HG03442 (cell line): ENCODE results near the gene ZFP69.
A peak's percentile ranks its signal among the peaks of the same experiment; 100 is the strongest.
"Not testable (repeated sequence)": the region's sequence is repeated elsewhere in the genome, so short reads cannot be mapped to it uniquely, and the experiment has no call there.

ENCODE experiments used
- ATAC-seq: cut with Tn5 transposase; IDR thresholded peaks from one replicate; pipeline ENCODE4 v1.9.1; 2021; ENCODE audit warnings: mild to moderate bottlenecking, moderate library complexity; ENCODE audit not compliant: unreplicated experiment

ZFP69 gene

DNA sequence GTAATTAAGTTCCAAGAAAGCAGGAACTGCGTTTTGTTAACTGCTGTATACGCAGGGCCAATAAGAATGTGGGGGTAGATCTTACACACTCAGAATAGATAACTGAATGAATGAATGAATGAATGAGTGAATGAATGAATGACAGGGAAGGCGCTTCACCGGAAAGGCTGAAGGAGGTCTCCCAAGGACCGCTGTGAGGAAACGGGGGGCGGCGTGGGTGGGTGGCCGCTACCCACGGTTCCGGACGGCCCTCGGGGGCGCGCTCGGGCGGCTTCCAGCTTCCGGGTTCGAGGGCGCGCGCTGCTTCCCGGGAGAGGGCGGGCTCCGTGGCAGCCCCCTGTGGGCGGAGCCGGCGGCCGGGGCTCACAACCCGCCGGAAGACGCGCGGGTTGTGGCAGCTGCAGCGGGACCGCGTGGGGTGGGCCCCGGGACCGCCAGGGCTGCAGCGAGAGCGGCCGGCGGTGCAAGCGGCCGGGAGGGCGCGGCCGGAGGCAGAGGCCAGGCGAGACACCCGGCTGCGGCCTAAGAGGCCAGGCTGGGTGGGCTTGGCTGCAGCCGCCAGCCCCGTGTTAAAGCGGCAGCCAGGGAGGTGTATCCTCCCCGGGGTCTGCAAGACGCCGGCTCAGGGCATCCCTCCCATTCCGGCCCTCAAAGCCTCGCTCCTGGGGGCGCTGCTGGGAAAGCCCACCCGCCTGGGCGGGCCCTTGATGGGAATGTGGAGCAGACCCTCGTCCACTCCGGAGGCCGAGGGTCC, at the start of gene ZFP69:
TSS of gene ZFP69 (plus strand) at position 367 of the 754 bp plus-strand sequence. CDS start 2,072 bp downstream, outside the sequence.
- ATAC-seq: peak; percentile 66

DNA sequence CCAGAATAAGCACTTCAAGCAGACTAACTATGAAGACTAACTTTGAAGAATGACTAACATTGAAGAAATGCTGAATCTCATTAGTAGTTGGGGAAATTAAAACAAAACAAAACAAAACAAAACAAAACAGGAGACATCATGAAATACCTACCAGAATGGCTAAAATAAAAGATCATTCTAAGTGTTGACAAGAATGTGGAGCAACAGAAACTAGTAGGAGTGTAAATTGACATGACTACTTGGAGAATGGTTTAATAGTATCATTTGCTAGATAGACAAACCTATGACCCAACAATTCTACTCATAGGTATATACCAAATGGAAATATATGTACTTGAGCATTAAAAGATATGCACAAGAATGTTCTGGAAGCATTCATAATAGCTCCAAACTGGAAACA, 45.7 kb upstream of the ZFP69 start:
- ATAC-seq: no peak

- no peak for ATAC-seq
These were observed 44.3 kb upstream of the ZFP69 start for GRCh38 chr1:40432644-40433390.

GRCh38 chr1:40435471-40435870, 41.6 kb upstream of the ZFP69 start:
- ATAC-seq: no peak

- ATAC-seq: no peak
These were observed 41.2 kb upstream of the ZFP69 start for GRCh38 chr1:40435876-40436275.

GRCh38 chr1:40438391-40439015, 38.6 kb upstream of the ZFP69 start:
- ATAC-seq: no peak

DNA sequence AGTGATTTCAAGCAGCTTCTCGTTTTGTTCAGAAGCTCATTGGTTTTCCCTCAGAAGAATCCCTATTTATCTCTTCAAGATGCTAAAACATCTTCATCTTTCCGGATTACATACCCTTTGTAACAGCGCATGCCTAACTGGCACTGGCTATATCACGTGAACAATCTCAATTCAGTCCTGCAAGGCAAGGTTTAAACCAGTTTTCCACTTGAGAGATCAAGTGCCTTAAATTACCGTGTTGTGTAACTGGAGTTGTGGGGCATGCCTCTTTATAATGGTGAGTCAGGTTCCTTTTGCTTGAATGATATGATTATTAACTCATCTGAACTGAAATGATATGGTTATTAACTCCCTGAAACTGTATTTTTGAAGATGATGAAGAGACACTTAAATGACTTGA, 37.8 kb upstream of the ZFP69 start:
- no peak for ATAC-seq

GRCh38 chr1:40449684-40450494, 27.2 kb upstream of the ZFP69 start, which contains the start of gene ZFP69B:
Gene ZFP69B, plus strand, starts transcription at chr1:40450476. Its CDS starts 486 bp downstream, at chr1:40450962.
- peak; percentile 69 for ATAC-seq

- ATAC-seq: peak; percentile 48
These were observed 26.4 kb upstream of the ZFP69 start for GRCh38 chr1:40450495-40451237.

GRCh38 chr1:40451238-40451585, 25.9 kb upstream of the ZFP69 start:
- ATAC-seq: no peak

DNA sequence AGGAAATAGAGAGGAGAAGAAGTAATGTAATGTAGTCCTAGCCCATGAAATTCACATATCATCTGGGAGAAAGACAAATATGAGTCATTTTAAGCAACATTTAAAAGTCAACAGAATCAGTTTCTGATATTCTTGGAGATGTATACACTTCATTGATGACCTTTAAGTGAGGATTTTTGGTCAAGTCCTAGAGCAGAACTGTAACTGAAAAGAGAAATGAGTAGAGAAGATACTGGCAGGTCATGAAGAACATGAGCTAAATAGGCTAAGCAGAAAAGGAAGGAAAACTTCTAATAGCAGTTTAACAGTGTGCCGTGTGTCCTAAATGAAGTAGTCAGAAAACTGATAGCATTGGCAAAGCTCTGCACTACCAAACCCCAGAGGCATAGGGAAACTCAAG, 22.2 kb upstream of the ZFP69 start:
- ATAC-seq: no peak

GRCh38 chr1:40462956-40463590, 14.0 kb upstream of the ZFP69 start:
- no peak for ATAC-seq

GRCh38 chr1:40469327-40469726, 7.8 kb upstream of the ZFP69 start:
- ATAC-seq: no peak

- no peak for ATAC-seq
These were observed 1.8 kb upstream of the ZFP69 start for GRCh38 chr1:40475268-40475667.

- ATAC-seq: no peak
These were observed 576 bp downstream of the ZFP69 start for GRCh38 chr1:40477678-40478053.

DNA sequence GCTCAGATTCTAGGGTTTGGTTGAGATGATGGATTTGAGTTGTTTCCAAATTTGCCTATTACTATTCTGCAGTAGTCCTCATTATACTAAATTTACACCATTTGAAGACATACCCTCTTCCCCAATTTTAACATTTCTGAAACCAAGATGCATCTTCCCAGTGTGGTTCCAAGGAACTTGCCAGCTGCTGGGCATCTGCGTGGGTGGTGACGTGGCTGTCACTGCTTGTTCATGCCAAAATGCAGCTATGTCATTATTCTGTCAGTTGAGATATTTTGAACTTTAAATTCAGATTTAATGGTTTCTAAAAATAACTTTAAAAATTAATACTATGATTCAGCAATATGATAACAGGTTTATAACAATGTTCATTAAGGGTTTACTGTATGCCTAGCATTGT, 1.2 kb downstream of the ZFP69 start:
- no peak for ATAC-seq

DNA sequence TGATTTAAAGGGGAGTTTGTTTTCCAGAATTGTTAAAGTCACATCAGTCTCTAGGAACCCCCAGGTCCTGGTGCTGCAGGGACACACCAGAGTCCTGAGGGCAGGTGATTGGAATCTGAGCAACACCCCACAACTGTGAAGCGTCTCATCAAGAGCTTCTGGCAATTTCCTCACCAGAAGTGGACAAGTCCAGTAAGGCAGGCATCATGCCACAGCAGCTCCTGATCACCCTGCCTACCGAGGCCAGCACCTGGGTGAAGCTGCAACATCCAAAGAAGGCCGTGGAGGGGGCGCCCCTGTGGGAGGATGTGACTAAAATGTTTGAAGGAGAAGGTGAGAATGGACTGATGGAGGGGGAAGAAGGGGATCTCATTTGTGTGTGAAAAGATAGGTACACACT, 2.1 kb downstream of the ZFP69 start:
- no peak for ATAC-seq

GRCh38 chr1:40495315-40495903, 18.3 kb downstream of the ZFP69 start:
- ATAC-seq: no peak

- not testable (repeated sequence) for ATAC-seq
These were observed 25.6 kb downstream of the ZFP69 start for GRCh38 chr1:40502651-40503050.
